Activated T-cell treated with anti-CD3 and anti-CD28 coated beads, Interleukin-2, amount 50 U/mL, for 24 hours (primary cell): ENCODE measurements around the gene ELF4.

Experiments
- DNase-seq: peaks from one replicate; pipeline ENCODE4 v3.0.0-alpha.2; 2020
- H3K27ac Mint-ChIP-seq: 2 replicates; pipeline ENCODE4 v1.8.0; 2020; ENCODE audit warnings: mild to moderate bottlenecking, mixed read lengths
- H3K27me3 Mint-ChIP-seq: 2 replicates; pipeline ENCODE4 v1.8.0; 2020; ENCODE audit warnings: mixed read lengths
- H3K36me3 Mint-ChIP-seq: 2 replicates; pipeline ENCODE4 v1.8.0; 2020; ENCODE audit warnings: low read depth, mixed read lengths
- H3K4me1 Mint-ChIP-seq: 2 replicates; pipeline ENCODE4 v1.8.0; 2020; ENCODE audit warnings: low read depth, mixed read lengths
- H3K4me3 Mint-ChIP-seq: 2 replicates; pipeline ENCODE4 v1.8.0; 2020; ENCODE audit warnings: mild to moderate bottlenecking, moderate library complexity, mixed read lengths
- H3K9me3 Mint-ChIP-seq: 2 replicates; pipeline ENCODE4 v1.8.0; 2020; ENCODE audit warnings: mixed read lengths

The ELF4 gene

DNA sequence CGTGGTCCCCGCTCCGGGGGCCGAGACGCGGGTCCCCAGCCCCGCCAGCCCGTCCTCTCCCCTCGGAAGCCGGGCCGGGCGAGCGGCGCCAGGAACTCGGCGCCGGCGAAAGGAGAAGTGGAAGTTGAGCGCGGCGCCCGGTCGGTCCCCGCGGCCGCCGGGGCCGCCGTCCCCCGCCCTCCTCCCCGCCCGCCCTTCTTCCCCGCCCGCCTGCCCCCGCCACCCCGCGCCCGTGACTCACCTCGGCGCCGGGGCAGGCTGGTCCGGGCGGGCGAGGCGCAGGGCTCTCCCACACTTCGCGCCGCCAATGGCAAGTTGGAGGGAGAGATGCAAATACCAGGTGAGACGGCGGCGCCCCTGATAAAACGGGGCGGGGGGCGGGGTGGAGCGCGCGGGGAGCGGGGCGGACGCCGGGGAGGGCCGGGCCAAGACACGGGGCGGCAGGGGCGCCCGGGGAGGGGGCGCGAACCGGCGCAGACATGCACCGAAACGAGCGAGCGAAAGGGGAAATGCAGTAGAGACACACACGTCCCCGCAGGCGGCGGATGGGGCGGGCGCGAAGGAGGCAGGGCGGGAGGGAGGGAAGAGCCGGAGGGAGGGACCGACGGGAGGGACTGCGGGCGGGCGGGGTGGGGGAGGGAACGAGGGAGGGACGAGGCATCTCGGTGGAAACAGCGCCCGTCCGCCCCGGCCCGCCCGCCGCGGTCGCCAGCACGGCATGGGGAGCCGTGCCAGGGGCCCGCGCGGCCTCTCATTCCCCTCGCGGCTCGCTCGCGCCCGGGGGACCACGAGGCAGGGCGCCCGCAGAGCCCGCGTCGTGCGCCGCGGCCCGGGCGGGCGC, at the start of gene ELF4:
ELF4 (minus strand) TSS at position 119 of the 841 bp plus-strand sequence. CDS start 29,167 bp downstream, outside the sequence.
- peak; percentile 73 for DNase-seq

DNA sequence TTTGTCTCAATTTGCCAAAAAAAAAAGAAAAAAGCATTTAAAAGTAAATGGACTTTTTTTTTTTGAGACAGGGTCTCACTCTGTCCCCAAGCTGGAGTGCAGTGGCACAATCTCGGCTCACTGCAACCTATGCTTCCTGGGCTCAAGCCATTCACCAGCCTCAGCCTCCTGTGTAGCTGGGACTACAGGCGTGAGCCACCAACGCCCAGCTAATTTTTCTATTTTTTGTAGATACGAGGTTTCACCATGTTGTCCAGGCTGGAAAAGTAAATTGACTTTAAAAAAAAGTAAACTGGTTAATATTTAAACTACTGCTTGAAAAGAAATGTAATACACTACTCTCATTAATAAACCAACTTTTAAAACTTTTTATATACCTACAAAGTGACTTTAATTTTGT, 49.5 kb upstream of the ELF4 start:
- peak overlapping the region; percentile 18 for H3K27ac Mint-ChIP-seq
- H3K4me1 Mint-ChIP-seq = peaks cover 38% of the 10 kb centered on the region
- DNase-seq = no peak
- H3K4me3 Mint-ChIP-seq = no peak overlapping the region
- peaks cover 14% of the 10 kb centered on the region for H3K27me3 Mint-ChIP-seq
- H3K36me3 Mint-ChIP-seq = peaks cover 33% of the 10 kb centered on the region
- no peaks in the 10 kb centered on the region for H3K9me3 Mint-ChIP-seq

More for the DNA sequence above, at the start of gene ELF4:
- Mint-ChIP-seq H3K4me1 (peaks cover 48% of the 10 kb centered on the region), H3K27ac (peak within 1 kb of the TSS; percentile 93), H3K27me3 (peaks cover 6% of the 10 kb centered on the region), H3K4me3 (peak within 1 kb of the TSS; percentile 88), H3K9me3 (no peaks in the 10 kb centered on the region), H3K36me3 (peaks cover 12% of the 10 kb centered on the region)

DNA sequence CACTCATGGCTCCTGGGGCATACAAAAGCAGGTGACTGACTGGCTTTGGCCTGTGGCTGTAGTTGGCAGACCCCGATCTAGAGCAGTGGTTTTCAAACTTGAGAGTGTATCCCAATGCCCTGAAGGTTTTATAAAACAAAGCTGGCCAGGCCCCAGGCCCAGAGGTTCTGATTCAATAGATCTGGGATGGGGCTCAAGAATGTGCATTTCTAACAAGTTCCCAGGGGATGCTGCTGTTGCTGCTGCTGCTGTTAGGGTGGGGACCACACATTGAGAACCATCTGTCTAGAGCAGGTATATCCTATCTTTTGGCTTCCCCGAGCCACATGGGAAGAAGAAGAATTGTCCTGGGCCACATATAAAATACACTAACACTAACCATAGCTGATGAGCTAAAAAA, 48.0 kb upstream of the ELF4 start:
- no peaks in the 10 kb centered on the region for H3K9me3 Mint-ChIP-seq
- H3K36me3 Mint-ChIP-seq = peaks cover 40% of the 10 kb centered on the region
- no peak overlapping the region for H3K4me3 Mint-ChIP-seq
- H3K27me3 Mint-ChIP-seq = peaks cover 13% of the 10 kb centered on the region
- H3K27ac Mint-ChIP-seq = peak overlapping the region; percentile 29
- peaks cover 28% of the 10 kb centered on the region for H3K4me1 Mint-ChIP-seq
- no peak for DNase-seq

DNA sequence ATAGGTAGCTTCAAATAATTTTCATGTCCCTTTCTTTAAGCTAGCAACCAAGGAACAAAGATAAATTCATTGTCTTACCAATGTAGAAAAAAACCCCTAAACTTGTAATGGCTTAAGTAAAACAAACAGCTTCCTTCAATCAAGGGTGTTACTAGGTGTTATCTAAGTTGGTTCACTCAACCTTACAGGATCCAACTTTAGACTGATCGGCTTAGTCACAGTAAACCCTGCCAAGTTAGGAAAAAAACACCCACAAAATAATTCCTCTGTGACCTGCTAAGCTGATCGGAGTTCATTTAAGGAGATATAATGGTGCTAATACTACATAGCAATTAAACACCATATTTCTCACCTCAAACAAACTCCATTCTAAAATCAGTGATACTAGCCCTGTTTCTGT, 45.3 kb upstream of the ELF4 start:
- H3K27ac Mint-ChIP-seq = no peak overlapping the region
- H3K27me3 Mint-ChIP-seq = peaks cover 9% of the 10 kb centered on the region
- H3K4me3 Mint-ChIP-seq = no peak overlapping the region
- H3K9me3 Mint-ChIP-seq = no peaks in the 10 kb centered on the region
- H3K4me1 Mint-ChIP-seq = peaks cover 17% of the 10 kb centered on the region
- DNase-seq = no peak
- peaks cover 38% of the 10 kb centered on the region for H3K36me3 Mint-ChIP-seq

DNA sequence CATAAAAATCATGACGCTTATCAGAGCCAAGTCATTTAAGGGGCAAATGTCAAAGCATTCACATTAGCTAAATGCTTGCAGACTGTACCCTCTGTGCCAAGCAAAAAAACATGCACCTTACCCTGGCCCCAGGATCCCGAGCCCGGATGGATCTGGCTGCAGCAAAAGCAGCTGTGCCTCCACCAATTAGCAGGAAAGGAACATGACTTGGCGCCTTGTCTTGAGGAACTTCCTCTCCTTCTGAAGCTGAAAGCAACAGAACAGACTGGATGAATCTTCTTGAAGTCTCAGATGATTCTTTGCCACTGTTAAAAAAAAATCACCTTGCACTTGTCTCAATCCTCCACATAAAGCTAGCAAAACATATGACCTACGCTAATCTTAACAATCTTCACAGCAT, 37.3 kb upstream of the ELF4 start:
- no peak overlapping the region for H3K4me3 Mint-ChIP-seq
- peaks cover 60% of the 10 kb centered on the region for H3K36me3 Mint-ChIP-seq
- peaks cover 14% of the 10 kb centered on the region for H3K27me3 Mint-ChIP-seq
- H3K9me3 Mint-ChIP-seq = no peaks in the 10 kb centered on the region
- no peak for DNase-seq
- no peaks in the 10 kb centered on the region for H3K4me1 Mint-ChIP-seq
- H3K27ac Mint-ChIP-seq = no peak overlapping the region

DNA sequence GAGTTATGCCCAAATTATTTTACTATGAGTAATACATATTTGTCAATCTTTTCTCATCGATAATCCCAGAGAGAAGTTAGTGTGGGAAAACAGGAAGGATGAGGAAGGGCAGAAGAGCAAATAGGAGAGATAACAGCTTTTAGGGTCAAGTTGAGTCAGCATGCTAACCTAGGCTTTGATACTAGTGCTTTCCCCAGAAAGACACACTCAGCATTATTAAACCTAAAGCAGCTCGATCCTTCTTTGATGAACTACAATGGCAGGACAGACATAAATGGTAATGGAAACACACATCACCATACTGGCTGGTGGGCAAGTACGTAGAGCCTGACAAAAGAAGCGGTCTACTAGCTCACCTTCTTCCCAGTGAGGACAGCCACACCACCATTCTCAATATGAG, 34.8 kb upstream of the ELF4 start:
- Mint-ChIP-seq H3K4me3 (no peak overlapping the region), H3K27ac (no peak overlapping the region), H3K27me3 (peaks cover 14% of the 10 kb centered on the region), H3K36me3 (peaks cover 63% of the 10 kb centered on the region), H3K4me1 (no peaks in the 10 kb centered on the region), H3K9me3 (no peaks in the 10 kb centered on the region)
- no peak for DNase-seq

DNA sequence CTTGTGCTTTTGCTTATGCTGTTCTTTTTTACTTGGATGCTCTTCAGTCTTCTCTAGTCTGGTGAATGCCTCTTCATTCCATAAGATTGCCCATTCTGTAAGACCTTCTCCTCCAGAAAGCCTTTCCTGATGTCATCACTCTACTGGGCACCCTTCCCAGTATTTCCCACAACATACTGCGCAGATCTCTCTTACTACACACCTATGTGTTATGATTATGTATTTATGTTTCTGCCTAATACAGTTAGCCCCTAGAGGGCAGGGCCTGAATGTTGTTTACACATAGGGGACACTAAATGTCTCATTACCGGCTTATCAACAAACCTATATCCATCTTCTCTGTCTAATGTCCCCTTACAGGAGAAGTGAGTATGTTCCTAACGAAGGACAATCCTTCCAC, 34.2 kb upstream of the ELF4 start:
- H3K9me3 Mint-ChIP-seq = no peaks in the 10 kb centered on the region

DNA sequence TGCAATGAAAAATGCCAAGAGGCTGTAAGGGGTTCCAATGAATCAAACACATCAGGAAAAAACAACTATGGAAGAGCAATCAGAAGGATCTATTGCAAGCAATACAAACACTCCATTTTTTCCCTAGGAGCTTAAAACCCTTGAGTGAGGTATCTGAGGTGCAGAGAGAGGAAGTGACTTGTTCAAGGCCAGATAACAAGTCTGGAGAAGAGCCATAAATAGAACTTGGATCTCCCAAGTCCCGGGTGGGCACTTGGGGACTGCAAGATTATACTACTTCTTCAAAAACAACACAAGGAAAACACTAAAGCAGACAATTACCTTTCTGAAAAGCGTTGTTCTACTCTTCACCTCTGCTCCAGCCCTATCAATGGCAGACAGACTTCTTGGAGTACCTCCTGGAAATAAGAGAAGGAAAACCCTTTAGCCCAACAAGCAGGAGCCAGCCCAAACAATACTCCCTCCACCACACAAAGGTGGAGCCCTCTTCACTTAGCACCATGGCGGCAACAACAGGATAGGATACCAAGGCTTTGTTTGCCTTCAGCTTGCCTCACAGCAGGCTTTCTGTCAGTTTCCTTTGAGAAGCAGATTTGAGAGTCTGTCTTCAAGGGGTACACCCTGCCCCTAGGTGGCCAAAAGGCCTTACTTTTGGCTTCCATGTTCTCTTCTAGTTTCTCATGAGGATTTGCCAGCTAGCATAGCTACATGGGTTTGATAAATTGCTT, 29.3 kb upstream of the ELF4 start:
- H3K36me3 Mint-ChIP-seq = peaks cover 63% of the 10 kb centered on the region
- DNase-seq = no peak
- no peaks in the 10 kb centered on the region for H3K4me1 Mint-ChIP-seq
- peaks cover 15% of the 10 kb centered on the region for H3K27me3 Mint-ChIP-seq
- H3K27ac Mint-ChIP-seq = no peak overlapping the region
- no peak overlapping the region for H3K4me3 Mint-ChIP-seq
- H3K9me3 Mint-ChIP-seq = no peaks in the 10 kb centered on the region

More for the DNA sequence above, 34.2 kb upstream of the ELF4 start:
- Mint-ChIP-seq H3K27me3 (peaks cover 14% of the 10 kb centered on the region), H3K27ac (no peak overlapping the region), H3K36me3 (peaks cover 62% of the 10 kb centered on the region), H3K4me1 (no peaks in the 10 kb centered on the region), H3K4me3 (no peak overlapping the region)
- DNase-seq = no peak

DNA sequence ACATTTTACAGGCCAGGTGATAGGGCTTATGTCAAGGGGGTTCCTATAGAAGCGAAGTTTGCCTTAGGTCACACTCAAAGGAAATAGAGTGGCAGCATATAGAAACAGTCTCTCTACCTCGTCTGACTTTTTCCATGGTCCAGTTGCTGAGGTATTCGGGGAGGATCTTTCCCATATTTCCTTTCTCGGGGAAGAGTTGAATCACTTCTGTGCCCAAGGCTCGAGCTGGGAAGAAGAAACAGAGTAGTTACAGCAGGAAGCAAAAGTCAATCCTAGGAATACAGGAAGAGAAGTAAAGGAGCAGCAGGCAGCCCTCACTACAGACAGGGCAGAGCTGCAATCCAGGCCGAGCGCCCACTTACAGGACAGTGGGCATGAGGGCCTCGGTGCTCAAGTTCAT, 26.7 kb upstream of the ELF4 start:
- Mint-ChIP-seq H3K36me3 (peaks cover 69% of the 10 kb centered on the region), H3K27me3 (peaks cover 4% of the 10 kb centered on the region), H3K4me1 (no peaks in the 10 kb centered on the region), H3K4me3 (no peak overlapping the region), H3K27ac (no peak overlapping the region), H3K9me3 (no peaks in the 10 kb centered on the region)
- DNase-seq = no peak

DNA sequence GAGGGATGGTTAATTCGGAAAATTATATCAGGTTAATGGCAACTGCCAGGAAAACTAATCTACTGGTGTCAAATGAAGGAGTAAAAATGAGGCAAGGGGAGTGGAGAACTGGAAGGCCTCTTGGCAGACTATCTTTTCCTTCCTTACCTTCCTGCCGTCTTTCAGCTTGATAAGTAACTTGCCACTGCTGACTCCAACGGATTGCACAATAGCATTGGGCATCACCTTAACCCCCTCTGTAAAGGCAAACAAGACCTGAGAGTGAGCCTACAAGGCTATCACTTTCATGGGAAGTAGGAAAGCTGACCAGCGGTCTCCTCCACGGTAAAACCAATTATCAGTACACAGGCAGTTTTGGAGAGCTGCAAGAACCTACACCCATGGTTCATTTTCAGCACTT, 26.2 kb upstream of the ELF4 start:
- Mint-ChIP-seq H3K36me3 (peaks cover 69% of the 10 kb centered on the region), H3K4me3 (no peak overlapping the region), H3K9me3 (no peaks in the 10 kb centered on the region), H3K4me1 (no peaks in the 10 kb centered on the region), H3K27me3 (peaks cover 4% of the 10 kb centered on the region), H3K27ac (peak overlapping the region; percentile 35)
- DNase-seq = no peak

DNA sequence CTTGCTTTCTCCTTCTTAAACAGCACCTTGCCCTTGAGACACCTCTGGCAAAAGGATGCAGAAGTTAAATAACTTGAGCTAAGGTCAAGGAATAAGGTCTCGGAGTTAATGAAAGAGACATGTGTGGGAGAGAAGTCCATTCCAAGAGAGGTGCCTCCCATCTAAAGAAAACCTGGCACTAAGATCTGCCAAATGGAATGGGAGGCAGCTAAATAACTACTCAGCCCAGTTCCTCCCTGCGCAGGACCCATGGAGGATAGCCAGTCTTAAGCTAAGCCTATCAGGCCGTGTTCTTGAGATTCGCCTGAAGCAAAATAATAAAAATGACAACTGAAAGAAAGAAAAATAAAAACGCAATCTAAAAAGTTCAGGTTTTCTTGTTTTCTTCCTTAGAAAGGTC, 20.7 kb upstream of the ELF4 start:
- Mint-ChIP-seq H3K4me3 (no peak overlapping the region), H3K27ac (no peak overlapping the region), H3K9me3 (no peaks in the 10 kb centered on the region), H3K36me3 (peaks cover 71% of the 10 kb centered on the region), H3K4me1 (no peaks in the 10 kb centered on the region), H3K27me3 (peaks cover 4% of the 10 kb centered on the region)
- no peak for DNase-seq

DNA sequence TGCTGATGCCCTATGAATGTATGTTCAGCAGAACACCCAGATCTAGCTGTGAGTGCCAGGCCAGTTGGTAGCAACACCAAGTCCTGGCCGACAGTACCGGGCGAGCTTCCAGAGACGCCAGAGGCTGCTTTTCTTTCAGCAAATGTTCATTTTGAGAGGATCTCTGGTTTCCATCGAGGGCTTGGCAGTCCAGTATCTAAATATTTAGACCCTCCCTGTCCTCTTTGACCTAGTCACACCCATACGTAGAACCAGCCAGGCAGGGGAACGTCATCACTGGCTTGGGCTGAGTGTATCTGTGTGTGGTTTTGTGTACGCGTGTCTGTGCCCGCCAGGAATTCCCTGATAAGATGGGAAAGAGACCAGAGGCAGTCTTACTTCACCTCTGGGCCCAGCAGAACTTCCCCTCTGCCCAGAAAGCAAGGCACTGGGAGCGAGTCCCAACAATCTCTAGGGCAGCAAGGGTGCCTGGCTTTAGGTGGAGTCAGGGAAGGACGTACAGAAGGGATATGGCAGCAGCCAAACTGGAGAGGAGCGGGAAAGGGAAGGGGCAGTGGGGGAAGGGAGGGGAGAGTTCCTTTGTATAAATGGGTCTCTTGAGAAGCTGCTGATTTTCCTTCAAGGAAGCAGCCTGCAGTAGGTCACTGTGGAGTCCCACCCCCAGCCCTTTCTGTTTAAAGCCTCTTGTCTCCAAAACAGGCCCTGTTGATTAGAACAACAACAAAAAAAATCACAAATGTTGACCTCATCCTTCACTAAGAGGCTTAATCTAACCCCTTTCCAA, 15.0 kb upstream of the ELF4 start:
- no peaks in the 10 kb centered on the region for H3K9me3 Mint-ChIP-seq
- peaks cover 37% of the 10 kb centered on the region for H3K36me3 Mint-ChIP-seq
- H3K27ac Mint-ChIP-seq = peak overlapping the region; percentile 5
- no peak overlapping the region for H3K4me3 Mint-ChIP-seq
- peaks cover 13% of the 10 kb centered on the region for H3K27me3 Mint-ChIP-seq
- peaks cover 3% of the 10 kb centered on the region for H3K4me1 Mint-ChIP-seq
- no peak for DNase-seq

DNA sequence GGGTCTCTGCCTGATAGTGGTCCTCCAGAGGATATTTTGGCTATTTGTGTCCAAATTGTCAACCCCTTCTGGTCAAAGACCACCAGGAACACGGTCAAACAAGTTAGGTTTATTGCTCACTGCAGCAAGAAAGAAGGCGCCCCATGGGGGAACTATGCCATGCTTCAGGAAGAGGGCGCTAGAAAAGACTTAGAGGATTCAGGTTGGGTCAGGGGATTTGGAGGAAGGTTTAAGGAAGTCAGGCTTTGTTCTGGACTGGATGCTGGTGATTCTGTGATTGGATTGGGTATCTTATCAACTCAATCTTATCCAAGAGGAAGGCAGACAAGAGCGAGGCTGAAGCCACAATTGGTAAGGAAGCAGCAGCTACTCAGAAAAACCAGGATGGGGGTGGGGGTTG, 14.3 kb upstream of the ELF4 start:
- no peaks in the 10 kb centered on the region for H3K9me3 Mint-ChIP-seq
- peaks cover 15% of the 10 kb centered on the region for H3K27me3 Mint-ChIP-seq
- H3K4me3 Mint-ChIP-seq = no peak overlapping the region
- no peak for DNase-seq
- no peak overlapping the region for H3K27ac Mint-ChIP-seq
- peaks cover 10% of the 10 kb centered on the region for H3K4me1 Mint-ChIP-seq
- peaks cover 31% of the 10 kb centered on the region for H3K36me3 Mint-ChIP-seq

DNA sequence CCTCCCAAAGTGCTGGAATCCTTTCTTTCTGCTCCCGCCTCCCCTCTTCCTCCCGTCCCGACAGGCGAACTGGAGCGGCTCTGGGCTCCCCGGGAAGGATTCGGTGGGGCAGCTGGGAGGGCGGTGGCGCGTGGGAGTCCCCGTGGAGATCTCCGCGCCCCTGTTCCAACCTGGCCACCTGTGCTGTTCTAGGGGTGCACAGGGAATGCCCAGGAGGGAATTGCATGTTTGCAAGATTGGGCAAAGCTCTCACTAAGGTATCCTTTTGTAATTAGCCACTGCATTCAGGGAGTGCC, 11.2 kb upstream of the ELF4 start:
- Mint-ChIP-seq H3K27ac (no peak overlapping the region), H3K4me3 (peak overlapping the region; percentile 70), H3K27me3 (peaks cover 15% of the 10 kb centered on the region), H3K9me3 (no peaks in the 10 kb centered on the region), H3K36me3 (peaks cover 13% of the 10 kb centered on the region), H3K4me1 (peaks cover 29% of the 10 kb centered on the region)
- no peak for DNase-seq
